Mucosa of descending colon (tissue), 3 donors: Measurements from ENCODE around the gene CLEC16A. TPM values are rescaled to one million over a fixed set of nuclear protein-coding genes. Genes with fewer than 3 reads are reported as not detected.

Experiments
- ATAC-seq: fragments of 200-7000 bp; cut with Tn5 transposase; one replicate; pipeline ENCODE4 v1.9.1; 2020; ENCODE audit warnings: mild to moderate bottlenecking, moderate library complexity
- DNase-seq, 3 donors: peaks; one replicate each; pipeline ENCODE4 v3.0.0-alpha.2; 2020
- H3K36me3 ChIP-seq: fragments of 200-600 bp; one replicate; pipeline ENCODE4 v1.8.0; 2021; ENCODE audit warnings: low read depth, mild to moderate bottlenecking
- H3K4me1 ChIP-seq: fragments of 200-600 bp; one replicate; pipeline ENCODE4 v1.8.0; 2021; ENCODE audit warnings: low read depth, mild to moderate bottlenecking
- H3K4me3 ChIP-seq: fragments of 200-600 bp; one replicate; pipeline ENCODE4 v1.8.0; 2021; ENCODE audit warnings: mild to moderate bottlenecking
- H3K9me3 ChIP-seq: fragments of 200-600 bp; one replicate; pipeline ENCODE4 v1.8.0; 2021; ENCODE audit warnings: mild to moderate bottlenecking
- intact Hi-C, 2 donors: fragments of 100-400 bp; cut with DNase I in 1 of 2; cut with micrococcal nuclease in 1 of 2; formaldehyde crosslinking; loops; one replicate each; pipeline versions ENCODE4 v1.11.0 to v1.11.1; 2022; cut with DNase I, micrococcal nuclease
- total RNA-seq, 3 donors: library from RNA; stranded (reverse); fragmentation: NEBNext Ultra II Directional in 2 of 3; extraction: Animal tissue kit (Norgen Biotek cat#: 25700) in 2 of 3; gene quantifications; one replicate each; pipeline versions ENCODE4 v1.2.1 to v1.2.4, GENCODE V29; 2021 to 2023
- TF ChIP-seq, protein P1 (sequence below): fragments of 200-600 bp; IDR thresholded peaks from one replicate; pipeline ENCODE4 v1.8.0; 2022; ENCODE audit warnings: antibody characterized with exemption, mild to moderate bottlenecking
- donor health status: DM: no; HTN: no; CAD: no; lungs with moderate emphysema.
- donor health status: DM: no; HTN: no; CAD: no.
- donor health status: DM: no; HTN: yes; CAD: no.

CLEC16A gene
- total RNA-seq, 3 donors from 2014 or later, result 30.3 to 38.1 (median 37.1) TPM

DNA sequence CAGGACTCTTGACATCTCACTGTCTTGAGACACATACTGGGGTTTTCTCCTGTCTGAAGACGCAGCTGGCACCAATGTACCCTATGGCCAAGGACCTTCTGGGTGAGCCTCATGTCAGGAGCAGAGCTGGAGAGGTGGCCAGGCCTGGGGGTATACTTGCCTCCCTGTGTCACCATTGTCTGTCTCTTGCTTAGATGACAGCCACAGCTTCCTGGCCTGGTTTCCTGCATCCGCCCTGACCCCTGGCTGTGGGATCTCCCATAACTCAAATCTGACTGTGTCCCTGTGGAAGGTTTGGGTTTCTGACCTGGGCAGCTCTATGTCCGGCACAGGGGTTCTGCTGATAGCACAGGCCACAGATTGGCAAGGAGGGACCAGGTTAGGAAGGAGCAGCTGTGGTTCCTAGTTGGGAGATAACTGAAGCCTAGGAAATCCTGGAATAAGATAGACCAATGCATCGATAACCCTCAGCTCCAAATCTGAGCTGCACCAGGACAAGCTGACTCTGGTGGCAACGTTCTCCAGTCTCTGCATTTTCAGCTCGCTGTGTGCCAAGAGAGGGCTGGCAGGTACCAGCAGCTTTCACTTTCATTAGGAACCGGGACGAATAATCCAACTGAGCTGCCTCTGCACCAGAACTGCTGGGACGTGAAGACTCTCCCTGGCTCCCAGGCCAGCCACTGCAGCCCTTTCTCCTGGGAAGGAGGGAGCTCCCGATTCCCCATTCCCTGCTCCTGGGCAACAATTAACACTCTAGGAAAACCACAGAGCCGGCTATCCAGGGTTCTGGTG, 7.1 kb upstream of the CLEC16A start:
- intact Hi-C loops, result no loop called here
- ATAC-seq (peak; percentile 0), DNase-seq (no peak)
- Histone ChIP-seq H3K36me3 (no peaks in the 10 kb centered on the region), H3K4me3 (no peak overlapping the region), H3K9me3 (no peaks in the 10 kb centered on the region), H3K4me1 (peaks cover 62% of the 10 kb centered on the region)
- TF ChIP-seq, protein P1, sequence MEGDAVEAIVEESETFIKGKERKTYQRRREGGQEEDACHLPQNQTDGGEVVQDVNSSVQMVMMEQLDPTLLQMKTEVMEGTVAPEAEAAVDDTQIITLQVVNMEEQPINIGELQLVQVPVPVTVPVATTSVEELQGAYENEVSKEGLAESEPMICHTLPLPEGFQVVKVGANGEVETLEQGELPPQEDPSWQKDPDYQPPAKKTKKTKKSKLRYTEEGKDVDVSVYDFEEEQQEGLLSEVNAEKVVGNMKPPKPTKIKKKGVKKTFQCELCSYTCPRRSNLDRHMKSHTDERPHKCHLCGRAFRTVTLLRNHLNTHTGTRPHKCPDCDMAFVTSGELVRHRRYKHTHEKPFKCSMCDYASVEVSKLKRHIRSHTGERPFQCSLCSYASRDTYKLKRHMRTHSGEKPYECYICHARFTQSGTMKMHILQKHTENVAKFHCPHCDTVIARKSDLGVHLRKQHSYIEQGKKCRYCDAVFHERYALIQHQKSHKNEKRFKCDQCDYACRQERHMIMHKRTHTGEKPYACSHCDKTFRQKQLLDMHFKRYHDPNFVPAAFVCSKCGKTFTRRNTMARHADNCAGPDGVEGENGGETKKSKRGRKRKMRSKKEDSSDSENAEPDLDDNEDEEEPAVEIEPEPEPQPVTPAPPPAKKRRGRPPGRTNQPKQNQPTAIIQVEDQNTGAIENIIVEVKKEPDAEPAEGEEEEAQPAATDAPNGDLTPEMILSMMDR, result no peak

DNA sequence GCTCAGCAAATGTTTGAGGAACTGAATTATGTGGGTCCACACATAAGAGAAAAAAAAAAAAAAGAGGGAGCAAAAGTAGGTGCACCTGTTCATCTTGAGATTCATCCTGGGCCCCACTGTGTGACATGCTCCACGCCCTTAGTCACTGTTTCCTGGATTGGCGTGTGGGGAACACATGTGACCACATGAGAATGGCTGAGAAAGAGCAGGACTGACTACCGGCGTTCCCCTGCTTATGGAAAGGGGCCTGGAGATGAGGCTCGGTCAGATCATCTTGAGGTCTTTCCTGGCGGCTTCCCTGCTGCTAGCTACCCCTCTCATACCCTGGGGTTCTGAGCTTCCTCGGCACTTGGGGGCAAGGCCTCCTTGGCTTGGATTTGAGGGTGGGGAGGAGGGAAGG, 6.0 kb upstream of the CLEC16A start:
- peak; percentile 15 for ATAC-seq
- TF ChIP-seq, protein P1, result no peak
- no peak for DNase-seq
- H3K36me3 ChIP-seq, result no peaks in the 10 kb centered on the region
- intact Hi-C loops, result no loop called here
- no peak overlapping the region for H3K4me3 ChIP-seq
- H3K9me3 ChIP-seq, result no peaks in the 10 kb centered on the region
- H3K4me1 ChIP-seq, result peaks cover 70% of the 10 kb centered on the region

DNA sequence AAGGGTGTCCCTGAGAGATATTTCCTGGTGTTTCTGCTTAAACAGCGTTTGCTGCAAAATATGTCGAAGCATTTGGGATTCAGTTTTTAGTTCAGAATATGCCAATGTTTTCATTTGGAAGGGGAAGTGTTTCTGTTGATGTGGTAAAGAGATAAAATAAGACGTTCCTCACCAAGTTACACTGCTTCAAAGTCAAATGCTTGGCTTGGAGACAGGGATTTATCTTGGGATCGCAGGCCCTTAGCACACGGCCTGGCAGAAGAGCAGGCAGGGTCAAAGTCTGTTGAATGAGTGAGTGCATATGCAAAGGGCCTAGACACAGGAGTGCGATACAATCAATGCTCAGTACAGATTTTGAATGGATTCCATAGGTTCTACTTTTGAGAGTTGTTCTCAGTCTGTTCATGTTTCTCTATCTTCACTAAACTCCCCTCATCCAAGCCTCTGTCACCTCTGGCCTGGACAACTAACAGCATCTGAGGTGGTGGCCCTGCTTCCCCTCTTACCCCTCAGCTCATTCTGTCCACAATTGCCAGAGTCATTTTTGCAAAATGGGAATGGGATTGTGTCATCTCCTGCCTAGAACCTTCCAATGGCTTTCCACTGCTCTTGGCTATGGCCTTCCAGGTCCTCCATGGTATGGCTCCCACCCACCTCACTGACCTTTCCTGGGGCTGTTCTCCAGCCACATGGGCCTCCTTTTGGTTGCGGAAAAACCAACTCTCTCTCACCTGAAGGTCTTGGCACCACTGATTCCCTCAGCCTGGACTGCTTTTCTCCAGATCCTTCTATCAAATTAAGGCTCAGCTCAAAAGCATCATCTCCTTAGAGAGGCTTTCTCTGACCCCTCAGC, 5.3 kb upstream of the CLEC16A start:
- no peaks in the 10 kb centered on the region for H3K36me3 ChIP-seq
- ATAC-seq (peak; percentile 17), DNase-seq (no peak)
- H3K4me1 ChIP-seq, result peaks cover 72% of the 10 kb centered on the region
- TF ChIP-seq, protein P1, result no peak
- H3K9me3 ChIP-seq, result no peaks in the 10 kb centered on the region
- H3K4me3 ChIP-seq, result no peak overlapping the region
- intact Hi-C loops, result no loop called here

DNA sequence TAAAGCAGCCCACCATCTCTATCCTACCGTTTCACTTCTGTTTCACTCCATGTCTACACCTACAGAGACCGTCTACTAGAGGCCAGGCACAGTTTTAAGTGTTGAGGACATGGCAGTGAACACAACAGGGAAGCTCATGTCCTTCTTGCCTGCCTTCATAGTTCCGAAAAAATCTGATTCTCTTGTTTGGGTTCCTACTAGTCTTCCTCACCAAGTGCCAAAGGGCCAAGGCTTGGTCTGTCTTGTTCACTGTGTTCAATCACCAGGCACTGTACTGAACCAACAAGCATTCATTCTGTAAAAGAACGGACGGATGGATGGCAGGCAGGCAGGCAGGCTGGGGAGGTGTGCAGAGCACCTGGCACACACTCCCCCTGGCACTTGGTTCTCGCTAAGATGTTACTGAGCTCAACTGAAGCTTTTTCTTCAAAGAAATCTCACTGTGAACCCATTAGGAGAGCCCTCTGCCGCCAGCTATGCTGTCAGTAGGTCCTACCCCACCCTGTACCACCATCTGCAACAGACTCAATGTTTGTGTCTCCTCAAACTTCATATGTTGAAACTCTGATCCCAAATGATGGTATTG, 4.6 kb upstream of the CLEC16A start:
- DNase-seq (no peak), ATAC-seq (no peak)
- no peaks in the 10 kb centered on the region for H3K9me3 ChIP-seq
- TF ChIP-seq, protein P1, result no peak
- H3K4me3 ChIP-seq, result no peak overlapping the region
- intact Hi-C loops, result no loop called here
- peaks cover 70% of the 10 kb centered on the region for H3K4me1 ChIP-seq
- no peaks in the 10 kb centered on the region for H3K36me3 ChIP-seq

DNA sequence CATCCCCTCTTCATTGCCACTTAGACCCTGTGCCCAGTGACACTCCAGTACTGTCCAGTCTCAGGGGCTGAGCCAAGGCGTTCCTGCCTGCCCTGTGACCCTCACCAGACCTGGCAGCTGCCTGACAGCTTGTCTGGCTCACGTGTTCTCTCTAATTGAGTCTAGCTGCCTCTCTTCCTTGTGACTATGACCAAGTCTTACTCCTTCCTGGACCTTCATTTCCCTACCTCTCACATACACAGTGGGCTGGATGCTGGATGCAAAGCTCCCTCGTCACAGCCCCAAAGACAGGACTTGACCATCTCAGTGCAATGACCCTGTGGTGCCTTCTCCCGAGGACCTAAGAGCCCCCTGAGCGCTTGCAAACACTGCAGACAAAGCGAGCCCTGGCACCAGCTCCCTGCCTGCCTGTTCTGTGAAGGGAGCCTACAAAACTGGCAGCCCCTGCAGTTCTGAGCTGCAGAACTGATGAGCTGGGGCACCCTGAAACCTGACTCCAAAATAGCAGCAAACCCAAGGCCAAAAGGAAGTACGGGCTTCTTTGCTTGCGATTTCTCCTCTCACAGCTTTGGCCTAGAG, 3.8 kb upstream of the CLEC16A start:
- no peaks in the 10 kb centered on the region for H3K9me3 ChIP-seq
- no peaks in the 10 kb centered on the region for H3K36me3 ChIP-seq
- intact Hi-C loops, result no loop called here
- H3K4me3 ChIP-seq, result no peak overlapping the region
- peaks cover 69% of the 10 kb centered on the region for H3K4me1 ChIP-seq
- ATAC-seq, result peak; percentile 4
- TF ChIP-seq, protein P1, result no peak
- DNase-seq, result no peak
